Tibial nerve (tissue), 4 donors: Measurements from ENCODE around the gene GMEB1. TPM values are rescaled to one million over a fixed set of nuclear protein-coding genes. Genes with fewer than 3 reads are reported as not detected.

Experiments
- small RNA-seq: library from RNA; depleted of rRNA; stranded (forward); fragments of <200 nt; gene quantifications from one replicate; pipeline ENCODE3, GENCODE V24; 2016
- total RNA-seq, 4 donors: library from RNA; depleted of rRNA; stranded (reverse); fragments of >200 nt; gene quantifications; one replicate each; pipeline ENCODE4 v1.1.0, GENCODE V29; 2016

Gene GMEB1
- total RNA-seq, 4 donors from 2014 or later, result 7.1 to 16.2 (median 11.0) TPM

Small RNA genes within 50 kb of the gene (small RNA-seq; reads per million reads assigned to genes)
- not detected for gene RF00422
- gene RNU11, result not detected

Other genes starting within 250 kb of the GMEB1 start
- 10 to 100 TPM; 13.5 to 36.9 (median 19.3) TPM for gene RCC1, start 162.7 kb upstream of the GMEB1 start, total RNA-seq
- 10 to 100 TPM; 22.6 to 35.2 (median 29.3) TPM for gene TRNAU1AP, start 115.7 kb upstream of the GMEB1 start, total RNA-seq
- gene RAB42, start 76.5 kb upstream of the GMEB1 start, total RNA-seq, result 1 to 10 TPM in 3 of 4 donors, under 1 TPM in 1; 0.87 to 8.7 (median 1.6) TPM
- gene TAF12, start 25.7 kb upstream of the GMEB1 start, total RNA-seq, result 10 to 100 TPM; 14.3 to 25.8 (median 24.0) TPM
- not detected for gene RNU11, start 20.2 kb upstream of the GMEB1 start, total RNA-seq
- 10 to 100 TPM; 40.4 to 42.8 (median 41.0) TPM for gene YTHDF2, start 68.2 kb downstream of the GMEB1 start, total RNA-seq
- gene OPRD1, start 143.4 kb downstream of the GMEB1 start, total RNA-seq, result not detected
- gene EPB41, start 245.8 kb downstream of the GMEB1 start, total RNA-seq, result 10 to 100 TPM; 13.9 to 22.1 (median 16.0) TPM